ENCODE results near the gene SIPA1L2.

SIPA1L2 gene, protein sequence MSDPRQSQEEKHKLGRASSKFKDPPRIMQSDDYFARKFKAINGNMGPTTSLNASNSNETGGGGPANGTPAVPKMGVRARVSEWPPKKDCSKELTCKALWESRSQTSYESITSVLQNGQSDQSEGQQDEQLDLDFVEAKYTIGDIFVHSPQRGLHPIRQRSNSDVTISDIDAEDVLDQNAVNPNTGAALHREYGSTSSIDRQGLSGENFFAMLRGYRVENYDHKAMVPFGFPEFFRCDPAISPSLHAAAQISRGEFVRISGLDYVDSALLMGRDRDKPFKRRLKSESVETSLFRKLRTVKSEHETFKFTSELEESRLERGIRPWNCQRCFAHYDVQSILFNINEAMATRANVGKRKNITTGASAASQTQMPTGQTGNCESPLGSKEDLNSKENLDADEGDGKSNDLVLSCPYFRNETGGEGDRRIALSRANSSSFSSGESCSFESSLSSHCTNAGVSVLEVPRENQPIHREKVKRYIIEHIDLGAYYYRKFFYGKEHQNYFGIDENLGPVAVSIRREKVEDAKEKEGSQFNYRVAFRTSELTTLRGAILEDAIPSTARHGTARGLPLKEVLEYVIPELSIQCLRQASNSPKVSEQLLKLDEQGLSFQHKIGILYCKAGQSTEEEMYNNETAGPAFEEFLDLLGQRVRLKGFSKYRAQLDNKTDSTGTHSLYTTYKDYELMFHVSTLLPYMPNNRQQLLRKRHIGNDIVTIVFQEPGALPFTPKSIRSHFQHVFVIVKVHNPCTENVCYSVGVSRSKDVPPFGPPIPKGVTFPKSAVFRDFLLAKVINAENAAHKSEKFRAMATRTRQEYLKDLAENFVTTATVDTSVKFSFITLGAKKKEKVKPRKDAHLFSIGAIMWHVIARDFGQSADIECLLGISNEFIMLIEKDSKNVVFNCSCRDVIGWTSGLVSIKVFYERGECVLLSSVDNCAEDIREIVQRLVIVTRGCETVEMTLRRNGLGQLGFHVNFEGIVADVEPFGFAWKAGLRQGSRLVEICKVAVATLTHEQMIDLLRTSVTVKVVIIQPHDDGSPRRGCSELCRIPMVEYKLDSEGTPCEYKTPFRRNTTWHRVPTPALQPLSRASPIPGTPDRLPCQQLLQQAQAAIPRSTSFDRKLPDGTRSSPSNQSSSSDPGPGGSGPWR (N-terminal part only)

DNA sequence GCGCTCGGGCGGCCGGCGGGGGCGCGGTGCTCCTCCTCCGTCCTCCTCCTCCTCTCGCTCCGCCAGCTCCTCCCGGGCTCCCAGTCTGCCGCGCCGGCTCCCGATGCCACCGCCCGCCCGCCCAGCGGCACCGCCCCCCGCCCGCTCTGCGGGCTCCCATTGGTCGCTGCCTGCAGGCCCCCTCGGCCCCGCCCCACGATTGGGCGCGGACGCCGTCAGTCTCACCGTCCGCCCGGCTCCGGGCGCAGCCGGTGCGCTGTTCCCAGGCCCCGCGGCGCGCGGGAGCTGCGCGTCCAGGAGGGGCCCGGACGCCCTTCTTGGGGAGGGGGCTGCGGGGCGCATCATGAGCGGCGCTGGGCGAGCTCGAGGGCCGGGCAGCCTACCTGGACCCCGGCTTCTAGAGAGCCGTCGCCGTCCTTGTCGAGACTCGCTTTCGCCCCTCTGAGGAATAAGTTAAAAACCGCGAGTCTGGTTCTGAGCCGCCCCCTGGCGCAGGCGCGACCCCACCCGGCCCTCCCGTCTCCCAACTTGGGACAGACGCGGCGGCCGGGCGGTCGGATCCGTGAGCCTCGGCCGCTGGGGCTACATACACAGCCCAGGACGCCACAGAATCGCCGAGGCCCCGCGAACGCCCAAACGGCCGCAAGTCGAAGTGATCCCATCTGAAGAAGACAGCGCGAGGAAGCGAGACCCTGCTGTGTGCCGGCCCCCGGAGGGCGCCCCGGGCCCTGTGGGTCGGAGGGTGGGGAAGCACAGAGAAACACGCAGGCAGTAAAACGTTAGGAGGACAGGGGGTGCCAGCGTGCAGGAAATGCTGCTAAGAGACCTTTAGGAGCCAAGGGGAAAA lies at the start of gene SIPA1L2:
Gene SIPA1L2, minus strand, starts transcription at position 87 of the 847 bp plus-strand sequence. CDS start 114,794 bp downstream, outside the sequence.
- Histone ChIP-seq H3K4me3 (peak within 1 kb of the TSS; percentile 59), H3K27me3 (ENCODE audit: low read depth) (no peaks in the 10 kb centered on the region), H3K9me3 (no peaks in the 10 kb centered on the region), H3K4me1 (peaks cover 16% of the 10 kb centered on the region), H3K36me3 (replicated peaks) (no peaks in the 10 kb centered on the region)
- DNase-seq (ENCODE audit: low spot score in 2 of 2), result peak; percentile 76 to 94
- in situ Hi-C loops (cut with MboI; ENCODE audit: low sequenced_read_pairs), result loop anchor here (10.0 kb wide), 1 partner anchor 615 kb away; no protein-coding TSS in a partner anchor

DNA sequence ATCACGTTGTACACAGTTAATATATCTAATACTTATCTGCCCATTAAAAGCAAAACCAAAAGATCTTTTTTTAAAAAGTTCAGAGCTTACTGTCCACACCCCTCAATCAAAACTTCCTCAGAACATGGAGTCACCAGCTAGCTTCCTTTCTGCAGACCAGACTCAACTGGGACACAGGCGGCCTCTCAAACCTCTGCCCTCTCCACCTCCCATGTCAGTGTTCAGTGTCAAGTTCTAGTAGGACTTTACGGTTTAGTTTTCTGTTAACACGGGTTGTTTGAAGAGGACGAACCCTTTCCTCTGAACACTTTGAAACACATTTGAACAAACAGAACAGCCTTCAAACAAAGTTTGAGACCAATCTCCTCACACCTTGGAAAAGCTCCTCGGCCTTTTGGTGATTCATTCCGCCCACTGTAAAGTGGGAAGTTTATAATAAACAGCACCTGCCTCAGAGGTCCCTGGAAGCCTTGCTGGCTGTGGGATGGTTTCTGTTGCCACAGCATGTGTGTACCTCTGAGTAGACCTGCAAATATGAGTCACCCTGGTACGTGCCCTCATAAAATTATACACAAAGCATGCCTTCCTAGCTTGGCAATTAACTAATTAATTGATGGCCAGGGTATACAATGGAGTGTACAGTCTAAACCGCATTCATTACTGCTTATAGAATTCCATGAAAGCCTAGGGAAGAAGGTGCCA lies 48.4 kb upstream of the SIPA1L2 start:
- Histone ChIP-seq H3K4me3 (no peak overlapping the region), H3K36me3 (replicated peaks) (no peaks in the 10 kb centered on the region), H3K4me1 (no peaks in the 10 kb centered on the region), H3K9me3 (no peaks in the 10 kb centered on the region), H3K27me3 (ENCODE audit: low read depth) (no peaks in the 10 kb centered on the region)
- in situ Hi-C loops (cut with MboI; ENCODE audit: low sequenced_read_pairs), result no loop called here
- DNase-seq (ENCODE audit: low spot score in 2 of 2), result no peak

DNA sequence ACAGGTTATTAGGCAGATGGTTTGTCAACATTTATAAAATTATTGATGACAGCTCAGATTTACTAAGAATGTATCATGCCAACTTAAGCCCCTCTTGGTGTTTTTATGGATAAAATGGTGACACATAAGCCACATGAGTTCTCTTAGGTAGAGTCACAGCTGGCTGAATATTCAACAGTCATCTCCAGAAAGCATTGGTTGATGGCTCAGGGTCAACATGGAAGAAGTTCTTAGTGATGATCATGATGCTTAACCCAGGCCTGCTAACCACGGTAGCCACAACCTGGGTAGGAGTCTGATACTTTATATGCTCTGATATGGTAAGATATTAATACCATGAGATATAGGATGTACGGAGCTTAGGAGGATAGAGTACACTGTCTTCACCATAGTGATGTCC lies 46.4 kb upstream of the SIPA1L2 start:
- Histone ChIP-seq H3K36me3 (replicated peaks) (no peaks in the 10 kb centered on the region), H3K4me1 (no peaks in the 10 kb centered on the region), H3K9me3 (no peaks in the 10 kb centered on the region), H3K4me3 (no peak overlapping the region), H3K27me3 (ENCODE audit: low read depth) (no peaks in the 10 kb centered on the region)
- in situ Hi-C loops (cut with MboI; ENCODE audit: low sequenced_read_pairs), result no loop called here
- DNase-seq (ENCODE audit: low spot score in 2 of 2), result no peak

DNA sequence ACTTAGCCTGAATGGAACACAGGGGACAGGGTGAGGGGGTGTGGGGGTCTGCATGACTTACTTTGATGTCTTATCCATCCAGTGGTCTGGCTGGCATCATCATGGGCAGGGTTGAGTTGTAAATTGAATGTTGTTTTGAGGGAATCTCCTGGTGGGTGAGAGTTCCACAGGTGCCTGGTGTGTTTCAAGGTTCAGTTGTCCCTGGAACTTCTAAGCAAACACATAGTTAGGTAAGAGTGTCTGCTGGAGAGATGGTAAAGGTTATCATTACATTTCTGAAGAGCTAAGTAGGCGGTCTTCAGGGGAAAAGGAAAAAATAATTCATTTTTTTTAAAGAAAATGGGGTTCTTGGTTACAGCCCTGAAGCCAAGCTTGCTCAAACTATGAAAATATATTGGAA lies 46.0 kb upstream of the SIPA1L2 start:
- in situ Hi-C loops (cut with MboI; ENCODE audit: low sequenced_read_pairs), result no loop called here

DNA sequence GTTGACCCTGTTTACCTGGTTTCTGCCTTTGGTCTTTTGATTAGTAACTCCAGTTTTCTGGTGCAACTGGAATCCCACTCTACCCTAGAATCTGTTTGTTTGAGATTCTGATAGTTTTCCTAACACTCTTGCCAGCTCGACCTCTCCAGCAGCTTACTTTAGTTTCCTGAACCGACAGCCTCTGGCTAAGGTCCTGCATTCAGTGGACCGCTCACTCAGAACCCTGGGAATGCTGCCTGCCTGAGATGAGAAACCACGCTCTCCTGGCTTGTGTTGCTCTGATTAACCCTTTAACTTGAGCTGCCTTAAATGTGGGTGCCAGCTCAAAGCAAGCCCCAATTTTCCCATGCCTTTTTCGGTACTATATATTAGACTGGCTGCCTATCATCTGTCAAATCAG lies 45.3 kb upstream of the SIPA1L2 start:
- Histone ChIP-seq H3K27me3 (ENCODE audit: low read depth) (no peaks in the 10 kb centered on the region; the same call in 1 of the 2 replicates), H3K36me3 (replicated peaks) (no peaks in the 10 kb centered on the region), H3K4me3 (no peak overlapping the region), H3K9me3 (no peaks in the 10 kb centered on the region), H3K4me1 (no peaks in the 10 kb centered on the region)
- DNase-seq (ENCODE audit: low spot score in 2 of 2), result no peak
- in situ Hi-C loops (cut with MboI; ENCODE audit: low sequenced_read_pairs), result no loop called here

More for the DNA sequence above, 46.0 kb upstream of the SIPA1L2 start:
- Histone ChIP-seq H3K4me3 (no peak overlapping the region), H3K27me3 (ENCODE audit: low read depth) (no peaks in the 10 kb centered on the region), H3K36me3 (replicated peaks) (no peaks in the 10 kb centered on the region), H3K9me3 (no peaks in the 10 kb centered on the region), H3K4me1 (no peaks in the 10 kb centered on the region)
- DNase-seq (ENCODE audit: low spot score in 2 of 2), result no peak

DNA sequence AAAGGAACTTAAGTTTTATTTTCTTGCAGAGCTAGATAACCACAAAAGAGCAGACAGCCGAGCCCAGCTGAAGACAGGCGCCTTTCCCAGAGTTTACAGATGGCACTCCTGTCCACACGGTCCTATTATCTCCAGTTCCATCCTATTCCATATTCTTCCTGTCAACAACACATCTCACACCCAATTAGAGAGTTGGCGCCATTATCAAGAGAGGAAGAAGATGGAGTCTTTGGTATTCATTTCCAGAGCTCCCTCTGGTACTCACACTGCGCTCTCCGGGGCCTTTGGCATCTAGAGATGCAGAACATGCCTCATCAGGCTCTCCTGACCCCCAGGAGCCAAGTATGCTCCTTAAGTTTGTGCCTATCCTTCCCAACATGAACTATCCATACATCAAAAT lies 43.3 kb upstream of the SIPA1L2 start:
- Histone ChIP-seq H3K36me3 (replicated peaks) (no peaks in the 10 kb centered on the region), H3K27me3 (ENCODE audit: low read depth) (no peaks in the 10 kb centered on the region; the same call in 1 of the 2 replicates), H3K4me1 (no peaks in the 10 kb centered on the region), H3K9me3 (no peaks in the 10 kb centered on the region), H3K4me3 (no peak overlapping the region)
- no peak for DNase-seq (ENCODE audit: low spot score in 2 of 2)
- in situ Hi-C loops (cut with MboI; ENCODE audit: low sequenced_read_pairs), result no loop called here

DNA sequence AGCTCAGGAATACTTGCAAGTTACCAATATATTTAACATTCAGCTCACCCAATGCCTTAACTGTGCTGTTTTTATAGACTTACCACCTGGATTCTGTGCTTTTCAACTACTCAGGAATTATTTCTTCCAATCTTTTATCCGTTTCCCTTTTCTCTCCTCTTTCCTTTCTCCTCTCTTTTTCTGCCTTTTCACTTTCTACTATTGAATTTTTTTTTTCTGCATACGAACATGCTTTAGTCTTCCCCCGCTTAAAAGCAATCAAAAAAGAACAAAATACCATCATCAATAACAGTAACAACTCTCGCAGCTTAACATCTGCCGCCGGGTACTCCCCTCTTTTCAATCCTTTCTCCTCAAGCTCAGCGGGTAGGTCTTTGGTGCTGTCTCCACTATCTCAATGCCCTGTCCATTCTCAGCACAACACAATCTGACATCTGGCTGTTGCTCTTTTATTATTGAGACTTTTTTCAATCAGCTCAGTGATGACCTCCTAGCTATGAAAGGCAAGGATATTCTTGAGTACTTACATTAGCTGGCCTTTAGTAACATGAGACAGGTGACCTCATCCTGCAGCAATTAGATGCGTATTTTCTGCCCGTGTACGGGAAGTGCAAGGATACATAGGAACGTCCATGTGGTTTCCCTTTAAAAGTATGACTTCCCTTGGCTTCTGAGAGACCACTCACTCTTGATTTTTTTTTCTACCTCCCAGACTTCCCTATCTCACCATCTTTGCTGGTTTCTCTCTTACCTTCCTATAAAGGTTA lies 40.2 kb upstream of the SIPA1L2 start:
- H3K36me3 ChIP-seq (replicated peaks), result no peaks in the 10 kb centered on the region
- DNase-seq (ENCODE audit: low spot score in 2 of 2), result no peak
- peaks cover 3% of the 10 kb centered on the region; the same call in 1 of the 2 replicates for H3K27me3 ChIP-seq (ENCODE audit: low read depth)
- H3K4me3 ChIP-seq, result no peak overlapping the region
- no peaks in the 10 kb centered on the region for H3K9me3 ChIP-seq
- H3K4me1 ChIP-seq, result no peaks in the 10 kb centered on the region
- in situ Hi-C loops (cut with MboI; ENCODE audit: low sequenced_read_pairs), result no loop called here

DNA sequence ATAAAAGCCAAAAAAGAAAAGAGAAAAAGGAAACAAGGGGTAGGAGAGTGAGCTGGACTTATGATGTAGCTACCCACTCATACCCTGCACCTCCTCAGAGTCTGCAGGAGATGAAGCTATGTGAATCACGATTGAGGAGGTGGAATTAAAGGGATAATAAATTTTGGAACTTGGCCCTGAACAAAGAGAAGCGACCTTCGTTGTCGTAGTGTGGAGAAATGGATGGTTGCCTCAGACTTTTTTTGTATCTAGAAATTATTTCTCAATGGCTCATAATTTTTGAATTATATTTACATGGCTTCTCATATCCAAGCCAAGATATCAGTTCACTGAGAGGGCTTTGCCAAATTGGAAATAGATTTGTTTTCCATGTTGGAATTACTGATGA lies 37.8 kb upstream of the SIPA1L2 start:
- no peak overlapping the region for H3K4me3 ChIP-seq
- no peaks in the 10 kb centered on the region for H3K36me3 ChIP-seq (replicated peaks)
- no peaks in the 10 kb centered on the region for H3K4me1 ChIP-seq
- no peaks in the 10 kb centered on the region for H3K9me3 ChIP-seq
- peaks cover 3% of the 10 kb centered on the region; the same call in 1 of the 2 replicates for H3K27me3 ChIP-seq (ENCODE audit: low read depth)
- in situ Hi-C loops (cut with MboI; ENCODE audit: low sequenced_read_pairs), result no loop called here
- DNase-seq (ENCODE audit: low spot score in 2 of 2), result no peak

DNA sequence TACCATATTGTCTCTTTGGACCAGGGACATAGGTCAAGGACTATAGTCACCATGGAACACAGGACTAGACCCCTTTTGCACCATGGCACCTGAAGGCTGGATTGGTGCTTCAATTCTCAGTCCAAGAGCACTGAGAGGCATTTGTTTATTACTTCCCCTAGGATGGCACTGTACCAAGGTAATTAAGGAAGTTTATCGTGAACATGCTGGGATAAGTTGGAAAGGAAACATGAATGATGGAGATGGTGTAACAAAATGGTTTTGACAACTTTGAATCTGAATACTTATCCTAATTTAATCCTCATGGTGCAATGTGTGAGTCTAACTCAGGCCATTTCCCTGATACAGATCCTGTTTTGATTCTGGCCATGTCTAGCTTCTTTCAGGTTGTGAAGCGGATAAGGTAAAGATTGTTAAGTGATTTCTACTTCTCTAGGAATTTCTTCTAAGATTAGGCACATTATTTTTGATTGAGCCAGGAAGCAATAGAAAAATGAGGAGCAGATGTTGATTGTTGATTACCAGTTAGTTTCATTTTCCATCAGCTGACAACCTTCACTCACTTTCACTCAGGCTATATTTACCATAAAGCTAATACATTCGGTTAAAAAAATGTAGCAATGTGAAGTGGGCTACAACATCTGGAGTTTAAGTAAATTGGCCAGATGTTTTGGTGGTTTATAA lies 37.3 kb upstream of the SIPA1L2 start:
- no peak overlapping the region for H3K4me3 ChIP-seq

DNA sequence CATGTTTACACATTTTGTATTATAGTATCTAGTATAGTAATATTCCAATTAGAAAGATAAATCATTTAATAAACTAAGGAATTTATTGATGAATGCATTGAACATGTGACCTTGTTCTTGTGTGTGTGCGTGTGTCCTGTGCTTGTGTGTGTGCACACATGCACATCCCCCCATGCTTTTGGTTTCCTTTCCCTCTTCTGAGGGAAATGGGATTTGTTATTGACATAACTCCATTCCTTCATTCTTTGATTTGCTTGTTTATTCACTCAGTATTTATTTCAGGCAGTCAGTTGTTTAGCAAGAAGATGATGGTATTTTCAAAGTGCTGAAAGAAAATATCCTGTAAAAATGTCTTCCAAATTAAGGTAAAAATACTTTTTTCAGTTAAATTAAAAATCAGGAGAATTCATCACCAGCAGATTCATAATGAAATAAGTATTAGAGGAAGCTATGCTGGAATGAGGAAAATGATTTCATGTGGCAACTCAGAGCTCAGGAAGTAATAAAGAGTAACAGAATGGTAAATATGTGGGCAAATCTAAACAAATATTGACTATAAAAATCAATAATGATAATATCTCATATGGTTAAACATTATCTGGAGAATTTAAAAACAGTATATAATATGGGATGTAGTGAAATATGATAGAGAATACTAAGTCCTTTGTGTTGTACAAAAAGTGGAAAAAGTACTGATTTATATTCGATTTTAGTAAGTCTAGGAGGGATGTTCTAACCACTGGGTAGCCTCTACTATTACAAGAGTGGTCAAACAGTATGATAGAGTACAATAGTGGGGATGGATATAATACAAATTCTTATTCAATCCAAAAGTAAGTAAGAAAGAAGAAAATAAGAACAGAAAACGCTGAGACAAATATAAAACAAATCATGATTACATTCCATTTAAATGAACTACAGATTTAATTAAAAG lies 35.2 kb upstream of the SIPA1L2 start:
- no peaks in the 10 kb centered on the region for H3K9me3 ChIP-seq
- DNase-seq (ENCODE audit: low spot score in 2 of 2), result no peak
- in situ Hi-C loops (cut with MboI; ENCODE audit: low sequenced_read_pairs), result no loop called here
- no peaks in the 10 kb centered on the region for H3K36me3 ChIP-seq (replicated peaks)
- peaks cover 3% of the 10 kb centered on the region; the same call in 1 of the 2 replicates for H3K27me3 ChIP-seq (ENCODE audit: low read depth)
- H3K4me3 ChIP-seq, result no peak overlapping the region
- no peaks in the 10 kb centered on the region for H3K4me1 ChIP-seq

More for the DNA sequence above, 37.3 kb upstream of the SIPA1L2 start:
- H3K27me3 ChIP-seq (ENCODE audit: low read depth), result peaks cover 3% of the 10 kb centered on the region; the same call in 1 of the 2 replicates
- no peaks in the 10 kb centered on the region for H3K9me3 ChIP-seq
- in situ Hi-C loops (cut with MboI; ENCODE audit: low sequenced_read_pairs), result no loop called here
- H3K4me1 ChIP-seq, result no peaks in the 10 kb centered on the region
- H3K36me3 ChIP-seq (replicated peaks), result no peaks in the 10 kb centered on the region
- no peak for DNase-seq (ENCODE audit: low spot score in 2 of 2)

DNA sequence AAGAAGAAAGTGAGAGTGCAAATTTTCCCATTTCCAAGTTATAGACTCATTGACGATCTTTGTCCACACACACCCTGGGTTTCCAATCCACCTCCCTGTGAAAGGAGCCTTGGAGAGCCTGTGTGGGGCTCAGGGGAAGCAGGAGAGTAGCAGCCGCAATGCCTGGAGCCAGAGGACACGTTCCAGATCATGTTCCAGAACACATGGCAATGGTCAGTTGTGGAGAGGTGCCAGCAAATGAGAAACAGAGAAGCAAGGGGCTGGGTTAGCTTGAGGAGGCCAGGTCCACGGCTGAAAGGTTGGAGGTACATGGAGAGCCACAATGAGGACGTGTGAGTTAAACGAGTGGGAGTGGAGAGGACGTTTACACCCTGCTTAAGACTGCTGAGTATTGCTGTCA lies 33.0 kb upstream of the SIPA1L2 start:
- in situ Hi-C loops (cut with MboI; ENCODE audit: low sequenced_read_pairs), result no loop called here
- Histone ChIP-seq H3K9me3 (no peaks in the 10 kb centered on the region), H3K4me3 (no peak overlapping the region), H3K4me1 (peaks cover 1% of the 10 kb centered on the region), H3K36me3 (replicated peaks) (no peaks in the 10 kb centered on the region), H3K27me3 (ENCODE audit: low read depth) (0 out of 2 replicates have a peak, but pooled peaks cover 3% of the 10 kb centered on the region)
- DNase-seq (ENCODE audit: low spot score in 2 of 2), result no peak
